HG03196 (cell line): ENCODE results near the gene UHRF1.
"Not testable (repeated sequence)": the region's sequence is repeated elsewhere in the genome, so short reads cannot be mapped to it uniquely, and the experiment has no call there.

Experiments
- ATAC-seq: cut with Tn5 transposase; IDR thresholded peaks from one replicate; pipeline ENCODE4 v1.9.1; 2021; ENCODE audit not compliant: unreplicated experiment

Gene UHRF1

GRCh38 chr19:4897146-4897545 lies 12.2 kb upstream of the UHRF1 start:
- ATAC-seq = no peak

- ATAC-seq = not testable (repeated sequence)
Observed at GRCh38 chr19:4900879-4901278, 8.4 kb upstream of the UHRF1 start.

- ATAC-seq = no peak
Observed at GRCh38 chr19:4902796-4903195, 6.5 kb upstream of the UHRF1 start, which contains the start of gene ARRDC5. TSS of gene ARRDC5 (minus strand) at chr19:4902896. CDS start at chr19:4902825, 71 bp downstream.

GRCh38 chr19:4904481-4904880 lies 4.8 kb upstream of the UHRF1 start:
- no peak for ATAC-seq

- no peak for ATAC-seq
Observed at GRCh38 chr19:4906963-4907362, 2.3 kb upstream of the UHRF1 start.

- no peak for ATAC-seq
Observed at GRCh38 chr19:4908360-4908759, 941 bp upstream of the UHRF1 start.

- no peak for ATAC-seq
Observed at GRCh38 chr19:4908781-4909155, 533 bp upstream of the UHRF1 start.

GRCh38 chr19:4909897-4910593 lies 744 bp downstream of the UHRF1 start:
- ATAC-seq = peak; percentile 56

- ATAC-seq = no peak
Observed at GRCh38 chr19:4910594-4911281, 1.4 kb downstream of the UHRF1 start.

GRCh38 chr19:4911314-4911713 lies 2.0 kb downstream of the UHRF1 start:
- no peak for ATAC-seq

- ATAC-seq = peak; percentile 35
Observed at GRCh38 chr19:4911786-4912672, 2.7 kb downstream of the UHRF1 start.

- ATAC-seq = no peak
Observed at GRCh38 chr19:4913996-4914735, 4.9 kb downstream of the UHRF1 start.

GRCh38 chr19:4914736-4915501 lies 5.6 kb downstream of the UHRF1 start:
- no peak for ATAC-seq

GRCh38 chr19:4916292-4917082 lies 7.2 kb downstream of the UHRF1 start:
- no peak for ATAC-seq

GRCh38 chr19:4922530-4923275 lies 13.4 kb downstream of the UHRF1 start:
- ATAC-seq = no peak

GRCh38 chr19:4923276-4923747 lies 14.0 kb downstream of the UHRF1 start:
- ATAC-seq = no peak

- ATAC-seq = no peak
Observed at GRCh38 chr19:4929186-4929585, 19.9 kb downstream of the UHRF1 start.

GRCh38 chr19:4930664-4931063 lies 21.4 kb downstream of the UHRF1 start:
- no peak for ATAC-seq

GRCh38 chr19:4932711-4933110 lies 23.4 kb downstream of the UHRF1 start:
- ATAC-seq = no peak
